SK-N-SH treated with all-trans-retinoic acid at 6 μM for 48 hours (cell line): ENCODE data around the gene PLRG1.

Source experiments
- ATAC-seq: fragments of 200-7000 bp; cut with Tn5 transposase; 3 replicates; pipeline ENCODE4 v1.9.1; 2020; ENCODE audit warnings: mild to moderate bottlenecking, moderate library complexity
- ARNTL ChIP-seq: fragments of 450-650 bp; formaldehyde crosslinking; IDR thresholded peaks from 2 replicates; pipeline ENCODE4 v1.5.0; 2020; ENCODE audit warnings: low read depth, mild to moderate bottlenecking, moderate library complexity, borderline replicate concordance
- BACH2 ChIP-seq: fragments of 250-450 bp; sonication (Bioruptor Pico); IDR thresholded peaks from 2 replicates; pipeline ENCODE4 v1.9.0; 2021; ENCODE audit warnings: mild to moderate bottlenecking, borderline replicate concordance
- CSDC2 ChIP-seq: fragments of 250-450 bp; sonication (Bioruptor Pico); IDR thresholded peaks from 2 replicates; pipeline ENCODE4 v1.5.0; 2020; ENCODE audit warnings: mild to moderate bottlenecking, moderate library complexity
- ESRRG ChIP-seq: fragments of 250-450 bp; sonication (Bioruptor Pico); IDR thresholded peaks from 2 replicates; pipeline ENCODE4 v1.6.1; 2021; ENCODE audit warnings: mild to moderate bottlenecking
- GLIS3 ChIP-seq: fragments of 250-450 bp; sonication (Bioruptor Pico); IDR thresholded peaks from 2 replicates; pipeline ENCODE4 v1.5.0; 2020; ENCODE audit warnings: mild to moderate bottlenecking, moderate library complexity
- ISL1 ChIP-seq: fragments of 250-450 bp; sonication (Bioruptor Pico); IDR thresholded peaks from 2 replicates; pipeline ENCODE4 v2.1.2; 2022; ENCODE audit warnings: mild to moderate bottlenecking, moderate library complexity
- OSR1 ChIP-seq: fragments of 250-450 bp; sonication (Bioruptor Pico); IDR thresholded peaks from 2 replicates; pipeline ENCODE4 v1.8.0; 2022; ENCODE audit warnings: moderate library complexity, mild to moderate bottlenecking, inconsistent platforms
- PATZ1 ChIP-seq: fragments of 250-450 bp; sonication (Bioruptor Pico); IDR thresholded peaks from 2 replicates; pipeline ENCODE4 v1.8.0; 2020; ENCODE audit warnings: mild to moderate bottlenecking, moderate library complexity, borderline replicate concordance
- PPARA ChIP-seq: fragments of 250-450 bp; sonication (Bioruptor Pico); IDR thresholded peaks from 2 replicates; pipeline ENCODE4 v1.5.0; 2020; ENCODE audit warnings: mild to moderate bottlenecking, borderline replicate concordance
- RARB ChIP-seq: fragments of 250-450 bp; sonication (Bioruptor Pico); IDR thresholded peaks from 2 replicates; pipeline ENCODE4 v1.8.0; 2021; ENCODE audit warnings: mild to moderate bottlenecking, moderate library complexity
- SNAI2 ChIP-seq: fragments of 250-450 bp; sonication (Bioruptor Pico); IDR thresholded peaks from 2 replicates; pipeline ENCODE4 v1.5.0; 2020; ENCODE audit warnings: mild to moderate bottlenecking, moderate library complexity
- TCF4 ChIP-seq: fragments of 250-450 bp; sonication (Bioruptor Pico); IDR thresholded peaks from 2 replicates; pipeline ENCODE4 v1.8.0; 2021; ENCODE audit warnings: mild to moderate bottlenecking, moderate library complexity, borderline replicate concordance
- TOX ChIP-seq: fragments of 250-450 bp; sonication (Bioruptor Pico); IDR thresholded peaks from 2 replicates; pipeline ENCODE4 v1.8.0; 2021; ENCODE audit warnings: mild to moderate bottlenecking, moderate library complexity, borderline replicate concordance
- ZC3H10 ChIP-seq: fragments of 250-450 bp; sonication (Bioruptor Pico); IDR thresholded peaks from 2 replicates; pipeline ENCODE4 v1.5.1; 2021; ENCODE audit warnings: mild to moderate bottlenecking, moderate library complexity
- ZFP3 ChIP-seq: fragments of 250-450 bp; sonication (Bioruptor Pico); IDR thresholded peaks from 2 replicates; pipeline ENCODE4 v1.5.0; 2020; ENCODE audit warnings: mild to moderate bottlenecking, moderate library complexity
- ZFP30 ChIP-seq: fragments of 450-650 bp; formaldehyde crosslinking; IDR thresholded peaks from 2 replicates; pipeline ENCODE4 v1.5.0; 2022; ENCODE audit warnings: mild to moderate bottlenecking, moderate library complexity
- ZNF565 ChIP-seq: fragments of 450-650 bp; formaldehyde crosslinking; conservative IDR thresholded peaks from 2 replicates; pipeline ENCODE4 v1.5.0; 2020; ENCODE audit warnings: low read depth, mild to moderate bottlenecking, moderate library complexity
- ZNF70 ChIP-seq: fragments of 450-650 bp; formaldehyde crosslinking; IDR thresholded peaks from 2 replicates; pipeline ENCODE4 v1.5.0; 2020; ENCODE audit warnings: mild to moderate bottlenecking, moderate library complexity
- ZNF8 ChIP-seq: fragments of 450-650 bp; formaldehyde crosslinking; IDR thresholded peaks from 2 replicates; pipeline ENCODE4 v1.5.0; 2020; ENCODE audit warnings: mild to moderate bottlenecking, moderate library complexity
- TF ChIP-seq, protein P1 (sequence below): fragments of 250-450 bp; sonication (Bioruptor Pico); IDR thresholded peaks from 2 replicates; pipeline ENCODE4 v1.5.1; 2021; ENCODE audit warnings: mild to moderate bottlenecking, moderate library complexity
- TF ChIP-seq, protein P2 (sequence below): fragments of 250-450 bp; sonication (Bioruptor Pico); IDR thresholded peaks from 2 replicates; pipeline ENCODE4 v1.5.0; 2020; ENCODE audit warnings: mild to moderate bottlenecking, moderate library complexity
- TF ChIP-seq, protein P3 (sequence below): fragments of 250-450 bp; sonication (Bioruptor Pico); IDR thresholded peaks from 2 replicates; pipeline ENCODE4 v1.8.0; 2021; ENCODE audit warnings: low read depth, mild to moderate bottlenecking, moderate library complexity, borderline replicate concordance

PLRG1 gene

GRCh38 chr4:154565704-154566103 lies 15.5 kb upstream of the PLRG1 start:
- TF ChIP-seq ZNF8 (CRISPR knock-in tag), result no peak
- no peak for TF ChIP-seq ZNF565 (CRISPR knock-in tag)
- no peak for TF ChIP-seq ESRRG (CRISPR knock-in tag)
- no peak for TF ChIP-seq ZFP30 (CRISPR knock-in tag)
- no peak for TF ChIP-seq RARB (CRISPR knock-in tag)
- no peak for TF ChIP-seq PPARA (CRISPR knock-in tag)
- no peak for TF ChIP-seq OSR1 (CRISPR knock-in tag)
- no peak for TF ChIP-seq SNAI2
- TF ChIP-seq ZNF70 (CRISPR knock-in tag), result no peak
- no peak for TF ChIP-seq BACH2
- no peak for TF ChIP-seq GLIS3 (CRISPR knock-in tag)
- no peak for TF ChIP-seq ISL1 (CRISPR knock-in tag)
- no peak for TF ChIP-seq ZC3H10 (CRISPR knock-in tag)
- no peak for ATAC-seq

- TF ChIP-seq OSR1 (CRISPR knock-in tag) (no peak), ARNTL (no peak), GLIS3 (CRISPR knock-in tag) (no peak), ZNF8 (CRISPR knock-in tag) (no peak), TCF4 (CRISPR knock-in tag) (no peak), ZNF565 (CRISPR knock-in tag) (no peak)
- TF ChIP-seq, protein P1, sequence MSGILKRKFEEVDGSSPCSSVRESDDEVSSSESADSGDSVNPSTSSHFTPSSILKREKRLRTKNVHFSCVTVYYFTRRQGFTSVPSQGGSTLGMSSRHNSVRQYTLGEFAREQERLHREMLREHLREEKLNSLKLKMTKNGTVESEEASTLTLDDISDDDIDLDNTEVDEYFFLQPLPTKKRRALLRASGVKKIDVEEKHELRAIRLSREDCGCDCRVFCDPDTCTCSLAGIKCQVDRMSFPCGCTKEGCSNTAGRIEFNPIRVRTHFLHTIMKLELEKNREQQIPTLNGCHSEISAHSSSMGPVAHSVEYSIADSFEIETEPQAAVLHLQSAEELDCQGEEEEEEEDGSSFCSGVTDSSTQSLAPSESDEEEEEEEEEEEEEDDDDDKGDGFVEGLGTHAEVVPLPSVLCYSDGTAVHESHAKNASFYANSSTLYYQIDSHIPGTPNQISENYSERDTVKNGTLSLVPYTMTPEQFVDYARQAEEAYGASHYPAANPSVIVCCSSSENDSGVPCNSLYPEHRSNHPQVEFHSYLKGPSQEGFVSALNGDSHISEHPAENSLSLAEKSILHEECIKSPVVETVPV (CRISPR knock-in tag), result no peak
- no peak for ATAC-seq
These were observed 14.1 kb upstream of the PLRG1 start for GRCh38 chr4:154564311-154564710.

DNA sequence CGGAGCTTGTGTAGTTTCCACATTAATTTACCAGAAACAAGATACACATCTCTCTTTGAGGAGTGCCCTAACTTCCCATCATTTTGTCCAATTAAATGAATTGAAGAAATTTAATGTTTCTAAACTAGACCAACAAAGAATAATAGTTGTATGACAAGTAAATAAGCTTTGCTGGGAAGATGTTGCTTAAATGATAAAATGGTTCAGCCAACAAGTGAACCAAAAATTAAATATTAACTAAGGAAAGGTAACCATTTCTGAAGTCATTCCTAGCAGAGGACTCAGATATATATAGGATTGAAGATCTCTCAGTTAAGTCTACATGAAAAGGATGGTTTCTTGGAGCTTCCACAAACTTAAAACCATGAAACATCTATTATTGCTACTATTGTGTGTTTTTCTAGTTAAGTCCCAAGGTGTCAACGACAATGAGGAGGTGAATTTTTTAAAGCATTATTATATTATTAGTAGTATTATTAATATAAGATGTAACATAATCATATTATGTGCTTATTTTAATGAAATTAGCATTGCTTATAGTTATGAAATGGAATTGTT lies 12.6 kb upstream of the PLRG1 start, which contains the start of gene FGB:
Gene FGB, plus strand, starts transcription at position 315 of the 558 bp plus-strand sequence. Its CDS starts 8 bp downstream, at position 323.
- ATAC-seq, result no peak
- no peak for TF ChIP-seq ZFP30 (CRISPR knock-in tag)
- no peak for TF ChIP-seq CSDC2 (CRISPR knock-in tag)
- no peak for TF ChIP-seq ZC3H10 (CRISPR knock-in tag)
- no peak for TF ChIP-seq OSR1 (CRISPR knock-in tag)
- TF ChIP-seq, protein P1 (CRISPR knock-in tag), result no peak
- TF ChIP-seq BACH2, result no peak
- TF ChIP-seq, protein P2, sequence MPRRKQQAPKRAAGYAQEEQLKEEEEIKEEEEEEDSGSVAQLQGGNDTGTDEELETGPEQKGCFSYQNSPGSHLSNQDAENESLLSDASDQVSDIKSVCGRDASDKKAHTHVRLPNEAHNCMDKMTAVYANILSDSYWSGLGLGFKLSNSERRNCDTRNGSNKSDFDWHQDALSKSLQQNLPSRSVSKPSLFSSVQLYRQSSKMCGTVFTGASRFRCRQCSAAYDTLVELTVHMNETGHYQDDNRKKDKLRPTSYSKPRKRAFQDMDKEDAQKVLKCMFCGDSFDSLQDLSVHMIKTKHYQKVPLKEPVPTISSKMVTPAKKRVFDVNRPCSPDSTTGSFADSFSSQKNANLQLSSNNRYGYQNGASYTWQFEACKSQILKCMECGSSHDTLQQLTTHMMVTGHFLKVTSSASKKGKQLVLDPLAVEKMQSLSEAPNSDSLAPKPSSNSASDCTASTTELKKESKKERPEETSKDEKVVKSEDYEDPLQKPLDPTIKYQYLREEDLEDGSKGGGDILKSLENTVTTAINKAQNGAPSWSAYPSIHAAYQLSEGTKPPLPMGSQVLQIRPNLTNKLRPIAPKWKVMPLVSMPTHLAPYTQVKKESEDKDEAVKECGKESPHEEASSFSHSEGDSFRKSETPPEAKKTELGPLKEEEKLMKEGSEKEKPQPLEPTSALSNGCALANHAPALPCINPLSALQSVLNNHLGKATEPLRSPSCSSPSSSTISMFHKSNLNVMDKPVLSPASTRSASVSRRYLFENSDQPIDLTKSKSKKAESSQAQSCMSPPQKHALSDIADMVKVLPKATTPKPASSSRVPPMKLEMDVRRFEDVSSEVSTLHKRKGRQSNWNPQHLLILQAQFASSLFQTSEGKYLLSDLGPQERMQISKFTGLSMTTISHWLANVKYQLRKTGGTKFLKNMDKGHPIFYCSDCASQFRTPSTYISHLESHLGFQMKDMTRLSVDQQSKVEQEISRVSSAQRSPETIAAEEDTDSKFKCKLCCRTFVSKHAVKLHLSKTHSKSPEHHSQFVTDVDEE (CRISPR knock-in tag), result no peak
- no peak for TF ChIP-seq TOX (CRISPR knock-in tag)
- TF ChIP-seq ISL1 (CRISPR knock-in tag), result no peak
- TF ChIP-seq ZNF8 (CRISPR knock-in tag), result no peak
- no peak for TF ChIP-seq PATZ1 (CRISPR knock-in tag)
- TF ChIP-seq RARB (CRISPR knock-in tag), result no peak

DNA sequence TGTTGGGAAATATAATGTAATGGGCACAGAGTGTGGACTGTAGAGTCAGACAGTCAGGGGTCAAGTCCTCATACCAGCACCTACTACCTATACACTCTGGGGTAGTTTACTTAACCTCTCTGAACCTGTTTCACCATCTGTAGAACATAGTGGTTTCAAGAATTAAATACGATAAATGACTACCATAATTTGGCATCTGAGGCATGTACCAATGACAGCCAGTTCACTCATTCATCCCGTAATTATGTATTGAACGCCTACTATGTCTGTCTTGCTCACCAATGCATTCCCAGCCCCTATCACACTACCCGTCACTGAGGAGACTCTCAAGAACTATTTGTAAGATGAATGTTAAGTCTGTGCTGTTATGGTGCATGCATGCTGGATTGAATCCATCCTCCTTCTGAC lies 10.6 kb upstream of the PLRG1 start:
- no peak for ATAC-seq
- TF ChIP-seq ZFP3 (CRISPR knock-in tag) (no peak), ZC3H10 (CRISPR knock-in tag) (no peak), ISL1 (CRISPR knock-in tag) (no peak), ZFP30 (CRISPR knock-in tag) (no peak), ARNTL (no peak), ZNF70 (CRISPR knock-in tag) (no peak), BACH2 (no peak), OSR1 (CRISPR knock-in tag) (no peak), CSDC2 (CRISPR knock-in tag) (no peak)
- TF ChIP-seq, protein P3, sequence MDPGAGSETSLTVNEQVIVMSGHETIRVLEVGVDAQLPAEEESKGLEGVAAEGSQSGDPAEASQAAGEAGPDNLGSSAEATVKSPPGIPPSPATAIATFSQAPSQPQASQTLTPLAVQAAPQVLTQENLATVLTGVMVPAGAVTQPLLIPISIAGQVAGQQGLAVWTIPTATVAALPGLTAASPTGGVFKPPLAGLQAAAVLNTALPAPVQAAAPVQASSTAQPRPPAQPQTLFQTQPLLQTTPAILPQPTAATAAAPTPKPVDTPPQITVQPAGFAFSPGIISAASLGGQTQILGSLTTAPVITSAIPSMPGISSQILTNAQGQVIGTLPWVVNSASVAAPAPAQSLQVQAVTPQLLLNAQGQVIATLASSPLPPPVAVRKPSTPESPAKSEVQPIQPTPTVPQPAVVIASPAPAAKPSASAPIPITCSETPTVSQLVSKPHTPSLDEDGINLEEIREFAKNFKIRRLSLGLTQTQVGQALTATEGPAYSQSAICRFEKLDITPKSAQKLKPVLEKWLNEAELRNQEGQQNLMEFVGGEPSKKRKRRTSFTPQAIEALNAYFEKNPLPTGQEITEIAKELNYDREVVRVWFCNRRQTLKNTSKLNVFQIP (CRISPR knock-in tag), result no peak
- TF ChIP-seq, protein P2 (CRISPR knock-in tag), result no peak
